ENCODE measurements around the gene JDP2. TPM values are rescaled to one million over a fixed set of nuclear protein-coding genes. Genes with fewer than 3 reads are reported as not detected.

The JDP2 gene
- polyA plus RNA-seq, 12 donors = 35.1 to 60.5 (median 47.5) TPM; not detected in 1

GRCh38 chr14:75476274-75476995, 48.6 kb downstream of the JDP2 start:
- DNase-seq = no peak

GRCh38 chr14:75477881-75478280, 50.1 kb downstream of the JDP2 start:
- DNase-seq = no peak

- no peak for DNase-seq
Observed at GRCh38 chr14:75479770-75480600, 52.2 kb downstream of the JDP2 start.

GRCh38 chr14:75482366-75482765, 54.5 kb downstream of the JDP2 start:
- no peak for DNase-seq

- no peak for DNase-seq
Observed at GRCh38 chr14:75484711-75485429, 57.0 kb downstream of the JDP2 start.

GRCh38 chr14:75486318-75486717, 58.5 kb downstream of the JDP2 start:
- no peak for DNase-seq

GRCh38 chr14:75487155-75487671, 59.4 kb downstream of the JDP2 start:
- DNase-seq = no peak

GRCh38 chr14:75489480-75489837, 61.6 kb downstream of the JDP2 start:
- no peak for DNase-seq

GRCh38 chr14:75491376-75491978, 63.7 kb downstream of the JDP2 start:
- DNase-seq = no peak

GRCh38 chr14:75492832-75493591, 65.2 kb downstream of the JDP2 start:
- DNase-seq = no peak

GRCh38 chr14:75493592-75494087, 65.8 kb downstream of the JDP2 start:
- no peak for DNase-seq

GRCh38 chr14:75494896-75495295, 67.1 kb downstream of the JDP2 start:
- DNase-seq = no peak

- no peak for DNase-seq
Observed at GRCh38 chr14:75495399-75495798, 67.6 kb downstream of the JDP2 start.

GRCh38 chr14:75495882-75496281, 68.1 kb downstream of the JDP2 start:
- DNase-seq = no peak

GRCh38 chr14:75496755-75497154, 68.9 kb downstream of the JDP2 start:
- no peak for DNase-seq

GRCh38 chr14:75497191-75497590, 69.4 kb downstream of the JDP2 start:
- DNase-seq = no peak

GRCh38 chr14:75497701-75498100, 69.9 kb downstream of the JDP2 start:
- no peak for DNase-seq

- no peak for DNase-seq
Observed at GRCh38 chr14:75499084-75499875, 71.5 kb downstream of the JDP2 start.

- no peak for DNase-seq
Observed at GRCh38 chr14:75501080-75501479, 73.3 kb downstream of the JDP2 start.

GRCh38 chr14:75504411-75504810, 76.6 kb downstream of the JDP2 start:
- DNase-seq = no peak

Measured in muscle of arm (tissue), 12 donors.